A549 (cell line): ENCODE data around the gene ARHGAP44. TPM values are rescaled to one million over a fixed set of nuclear protein-coding genes. Genes with fewer than 3 reads are reported as not detected.
A peak's percentile ranks its signal among the peaks of the same experiment; 100 is the strongest.

Experiments
- ATAC-seq, 2 experiments: fragments of 200-7000 bp in 1 of 2; fragments of >200 bp in 1 of 2; cut with Nextera tagmentation in 1 of 2; cut with Tn5 transposase in 1 of 2; 3 replicates each; pipeline versions ENCODE4 v1.8.0 to v1.9.1; 2018 to 2020; ENCODE audit warnings: mild to moderate bottlenecking in 1 of 2, moderate library complexity in 1 of 2
- CTCF ChIA-PET: fragments of 300-600 bp; sonication (Branson Sonifier 250); formaldehyde crosslinking; extraction: SDS; loops from one replicate; lab custom pipeline; 2021; ENCODE audit warnings: antibody characterized with exemption, inconsistent platforms; lab: Yijun Ruan, JAX
- POLR2A ChIA-PET: fragments of 350-600 bp; formaldehyde crosslinking; extraction: SDS; loops from one replicate; lab custom pipeline; 2021; ENCODE audit warnings: antibody characterized with exemption, inconsistent platforms; lab: Yijun Ruan, JAX
- DNase-seq, 2 experiments: peaks; one replicate each; pipeline versions ENCODE4 v3.0.0 to v3.0.0-alpha.2; 2011 to 2016; ENCODE audit warnings: low read depth in 1 of 2, low spot score in 1 of 2
- FAIRE-seq: peaks from 2 replicates; lab custom pipeline; 2011; peaks lifted over from hg19 to GRCh38; lab: Jason Lieb, UNC
- H3K27ac ChIP-seq, 2 experiments: fragments of >200 bp; sonication (Bioruptor Twin); formaldehyde crosslinking; 3 replicates each; pipeline ENCODE4 v1.5.1; 2016 to 2017
- H3K4me1 ChIP-seq: fragments of >200 bp; sonication (Bioruptor Twin); formaldehyde crosslinking; 3 replicates; pipeline ENCODE4 v1.6.1; 2016
- H3K4me2 ChIP-seq: fragments of >200 bp; sonication (Bioruptor Twin); formaldehyde crosslinking; 3 replicates; pipeline ENCODE4 v1.6.1; 2016
- H3K4me3 ChIP-seq: fragments of >200 bp; sonication (Bioruptor Twin); formaldehyde crosslinking; 3 replicates; pipeline ENCODE4 v1.5.1; 2016
- H3K9me3 ChIP-seq: fragments of >200 bp; sonication (Bioruptor Twin); formaldehyde crosslinking; 3 replicates; pipeline ENCODE4 v1.6.1; 2016
- BHLHE40 ChIP-seq: IDR thresholded peaks from 2 replicates; pipeline ENCODE4 v1.6.1; 2012; ENCODE audit warnings: low read depth, low read length, inconsistent platforms
- CBX2 ChIP-seq: fragments of 200-600 bp; sonication (generic); IDR thresholded peaks from 2 replicates; pipeline ENCODE4 v1.6.1; 2016; ENCODE audit warnings: low read depth, mild to moderate bottlenecking, borderline replicate concordance
- CEBPB ChIP-seq, 2 experiments: fragments of >200 bp in 1 of 2; sonication (Bioruptor Twin) in 1 of 2; formaldehyde crosslinking in 1 of 2; IDR thresholded peaks; 2 replicates each; pipeline ENCODE4 v1.6.1; 2012 to 2016
- EHF ChIP-seq: fragments of 250-450 bp; sonication (Bioruptor Pico); IDR thresholded peaks from 2 replicates; pipeline ENCODE4 v1.5.0; 2020; ENCODE audit warnings: mild to moderate bottlenecking
- EP300 ChIP-seq, 2 experiments: fragments of >200 bp; sonication (Bioruptor Twin); formaldehyde crosslinking; IDR thresholded peaks; 2 replicates in 1 of 2; 3 replicates in 1 of 2; pipeline ENCODE4 v1.6.1; 2016 to 2017
- FOSL2 ChIP-seq, 2 experiments: fragments of 450-650 bp in 1 of 2; fragments of >200 bp in 1 of 2; sonication (Bioruptor Twin) in 1 of 2; formaldehyde crosslinking; IDR thresholded peaks; 2 replicates each; pipeline versions ENCODE4 v1.5.0 to v1.6.1; 2016 to 2020; ENCODE audit warnings: mild to moderate bottlenecking in 1 of 2, moderate library complexity in 1 of 2
- HEYL ChIP-seq: fragments of 250-450 bp; sonication (Bioruptor Pico); IDR thresholded peaks from 2 replicates; pipeline ENCODE4 v1.8.0; 2021; ENCODE audit warnings: mild to moderate bottlenecking, moderate library complexity
- HOXA7 ChIP-seq: fragments of 250-450 bp; sonication (Bioruptor Pico); IDR thresholded peaks from 2 replicates; pipeline ENCODE4 v1.5.0; 2020; ENCODE audit warnings: mild to moderate bottlenecking, moderate library complexity
- HOXB13 ChIP-seq: fragments of 250-450 bp; sonication (Bioruptor Pico); IDR thresholded peaks from 2 replicates; pipeline ENCODE4 v1.5.0; 2020; ENCODE audit warnings: low read depth, mild to moderate bottlenecking, moderate library complexity
- JUNB ChIP-seq: fragments of >200 bp; sonication (Bioruptor Twin); formaldehyde crosslinking; IDR thresholded peaks from 2 replicates; pipeline ENCODE4 v1.6.1; 2016
- KDM1A ChIP-seq: fragments of 200-600 bp; sonication (generic); IDR thresholded peaks from 2 replicates; pipeline ENCODE4 v1.6.1; 2016; ENCODE audit warnings: low read depth, mild to moderate bottlenecking
- KDM5A ChIP-seq: fragments of 200-600 bp; sonication (generic); IDR thresholded peaks from 2 replicates; pipeline ENCODE4 v1.6.1; 2016; ENCODE audit warnings: antibody characterized with exemption, mild to moderate bottlenecking
- MAZ ChIP-seq: fragments of 150-350 bp; IDR thresholded peaks from 2 replicates; pipeline ENCODE4 v1.6.1; 2014; ENCODE audit warnings: antibody characterized with exemption, low read depth, low read length, borderline replicate concordance
- NFE2L2 ChIP-seq: fragments of 150-350 bp; conservative IDR thresholded peaks from 2 replicates; pipeline ENCODE4 v1.6.1; 2014; ENCODE audit warnings: low read length
- NPAS2 ChIP-seq: fragments of 250-450 bp; sonication (Bioruptor Pico); IDR thresholded peaks from 2 replicates; pipeline ENCODE4 v1.8.0; 2022; ENCODE audit warnings: mild to moderate bottlenecking, moderate library complexity, borderline replicate concordance
- RAD21 ChIP-seq, 2 experiments: fragments of >200 bp in 1 of 2; sonication (Bioruptor Twin) in 1 of 2; formaldehyde crosslinking in 1 of 2; IDR thresholded peaks in 1 of 2; conservative IDR thresholded peaks in 1 of 2; 2 replicates in 1 of 2; 3 replicates in 1 of 2; pipeline ENCODE4 v1.6.1; 2012 to 2018; ENCODE audit warnings: inconsistent platforms in 1 of 2
- RFX5 ChIP-seq: fragments of 450-650 bp; IDR thresholded peaks from 2 replicates; pipeline ENCODE4 v1.7.1; 2014; ENCODE audit warnings: antibody characterized with exemption, mild to moderate bottlenecking, moderate library complexity
- RNF2 ChIP-seq: fragments of 200-600 bp; sonication (generic); IDR thresholded peaks from 2 replicates; pipeline ENCODE4 v1.6.1; 2016; ENCODE audit warnings: low read depth, mild to moderate bottlenecking, antibody characterized with exemption, moderate library complexity, borderline replicate concordance
- SMC3 ChIP-seq: fragments of >200 bp; sonication (Bioruptor Twin); formaldehyde crosslinking; IDR thresholded peaks from 3 replicates; pipeline ENCODE4 v1.6.1; 2018; ENCODE audit warnings: inconsistent platforms
- TP53 ChIP-seq: fragments of 250-450 bp; sonication (Bioruptor Pico); IDR thresholded peaks from 2 replicates; pipeline ENCODE4 v1.5.0; 2021; ENCODE audit warnings: mild to moderate bottlenecking, moderate library complexity
- USF2 ChIP-seq: fragments of 450-650 bp; IDR thresholded peaks from 2 replicates; pipeline ENCODE4 v1.6.1; 2014; ENCODE audit warnings: antibody characterized with exemption
- ZC3H11A ChIP-seq: fragments of 450-650 bp; IDR thresholded peaks from 2 replicates; pipeline ENCODE4 v1.6.1; 2014; ENCODE audit warnings: antibody characterized with exemption, mild to moderate bottlenecking
- ZSCAN20 ChIP-seq: fragments of 250-450 bp; sonication (Bioruptor Pico); IDR thresholded peaks from 2 replicates; pipeline ENCODE4 v1.8.0; 2022; ENCODE audit warnings: mild to moderate bottlenecking, moderate library complexity
- WGBS: methylation state at CpG from one replicate; pipeline ENCODE4 v1.1.6; 2017; ENCODE audit errors: missing lambda C conversion rate; 5-methylcytosine and 5-hydroxymethylcytosine counted together
- polyA plus RNA-seq, 4 experiments: library from polyadenylated mRNA; depleted of rRNA in 3 of 4; stranded (reverse); fragments of >200 nt; fragmentation: RNase III in 1 of 4; extraction: RNeasy Plus Mini Kit Qiagen cat#74134 plus additional on column Dnase treatment in 1 of 4; gene quantifications; 2 replicates in 3 of 4; 3 replicates in 1 of 4; pipeline ENCODE4 v1.2.3, GENCODE V29; 2011 to 2017
- TF ChIP-seq, protein P1 (sequence below): fragments of >200 bp; sonication (Bioruptor Twin); formaldehyde crosslinking; IDR thresholded peaks from 2 replicates; pipeline ENCODE4 v1.6.1; 2016
- TF ChIP-seq, protein P2 (sequence below): IDR thresholded peaks from 2 replicates; pipeline ENCODE4 v1.6.1; 2012
- TF ChIP-seq, protein P3 (sequence below): fragments of >200 bp; sonication (Bioruptor Twin); formaldehyde crosslinking; IDR thresholded peaks from 3 replicates; pipeline ENCODE4 v1.6.1; 2016
- TF ChIP-seq, protein P4 (sequence below): fragments of 250-450 bp; sonication (Bioruptor Pico); IDR thresholded peaks from 2 replicates; pipeline ENCODE4 v1.5.0; 2020; ENCODE audit warnings: low read depth, mild to moderate bottlenecking, moderate library complexity

ARHGAP44 gene
- polyA plus RNA-seq, 2 of the 4 experiments (the other 2 are of a cell fraction), result 4.1 to 4.2 TPM

- DNase-seq (no peak), ATAC-seq (no peak), FAIRE-seq (no peak)
- ChIA-PET CTCF (interaction anchor here (0.5 kb wide), 1 partner anchor 64 kb away, joined by 3 read pairs; no protein-coding TSS in a partner anchor), POLR2A (no interaction called here)
- Histone ChIP-seq H3K4me3 (no peak overlapping the region), H3K9me3 (no peaks in the 10 kb centered on the region), H3K4me1 (no peaks in the 10 kb centered on the region), H3K27ac (no peak overlapping the region), H3K4me2 (no peak overlapping the region)
- TF ChIP-seq, protein P1, sequence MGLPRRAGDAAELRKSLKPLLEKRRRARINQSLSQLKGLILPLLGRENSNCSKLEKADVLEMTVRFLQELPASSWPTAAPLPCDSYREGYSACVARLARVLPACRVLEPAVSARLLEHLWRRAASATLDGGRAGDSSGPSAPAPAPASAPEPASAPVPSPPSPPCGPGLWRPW, result no peak
Measured at GRCh38 chr17:12756786-12757185, 32.5 kb upstream of the ARHGAP44 start.

GRCh38 chr17:12759090-12759489 is 30.2 kb upstream of the ARHGAP44 start:
- FAIRE-seq, result no peak
- WGBS, result 65% methylated on average over 2 of the region's 2 CpGs
- CTCF ChIA-PET, result interaction anchor here (0.9 to 1.0 kb wide), 2 partner anchors 17 to 22 kb away, joined by 3 read pairs; no protein-coding TSS in a partner anchor
- H3K4me1 ChIP-seq, result no peaks in the 10 kb centered on the region
- TF ChIP-seq KDM1A, result no peak
- TF ChIP-seq HOXA7, result no peak
- no peak for TF ChIP-seq TP53 (CRISPR knock-in tag)
- TF ChIP-seq KDM5A, result no peak
- TF ChIP-seq RAD21 (conservative IDR thresholded peaks at IDR 0.05 in 1 of 2, IDR thresholded peaks at IDR 0.05 in 1 of 2), result no peak
- TF ChIP-seq BHLHE40, result no peak
- TF ChIP-seq, protein P2, sequence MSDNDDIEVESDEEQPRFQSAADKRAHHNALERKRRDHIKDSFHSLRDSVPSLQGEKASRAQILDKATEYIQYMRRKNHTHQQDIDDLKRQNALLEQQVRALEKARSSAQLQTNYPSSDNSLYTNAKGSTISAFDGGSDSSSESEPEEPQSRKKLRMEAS, result no peak
- TF ChIP-seq ZSCAN20 (CRISPR knock-in tag), result no peak
- TF ChIP-seq USF2, result no peak
- TF ChIP-seq RNF2, result no peak
- TF ChIP-seq, protein P3, sequence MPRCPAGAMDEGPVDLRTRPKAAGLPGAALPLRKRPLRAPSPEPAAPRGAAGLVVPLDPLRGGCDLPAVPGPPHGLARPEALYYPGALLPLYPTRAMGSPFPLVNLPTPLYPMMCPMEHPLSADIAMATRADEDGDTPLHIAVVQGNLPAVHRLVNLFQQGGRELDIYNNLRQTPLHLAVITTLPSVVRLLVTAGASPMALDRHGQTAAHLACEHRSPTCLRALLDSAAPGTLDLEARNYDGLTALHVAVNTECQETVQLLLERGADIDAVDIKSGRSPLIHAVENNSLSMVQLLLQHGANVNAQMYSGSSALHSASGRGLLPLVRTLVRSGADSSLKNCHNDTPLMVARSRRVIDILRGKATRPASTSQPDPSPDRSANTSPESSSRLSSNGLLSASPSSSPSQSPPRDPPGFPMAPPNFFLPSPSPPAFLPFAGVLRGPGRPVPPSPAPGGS, result no peak
- TF ChIP-seq EHF, result no peak
- TF ChIP-seq, all 56 proteins: peak for 0
- Histone ChIP-seq H3K4me2 (no peak overlapping the region), H3K4me3 (no peak overlapping the region), H3K27ac (no peak overlapping the region), H3K9me3 (no peaks in the 10 kb centered on the region)
- DNase-seq (no peak), ATAC-seq (no peak)
- POLR2A ChIA-PET, result no interaction called here

- H3K9me3 ChIP-seq, result no peaks in the 10 kb centered on the region
- H3K4me3 ChIP-seq, result no peak overlapping the region
- H3K4me2 ChIP-seq, result peak overlapping the region; percentile 29; the same call in 1 of the 3 replicates
- H3K4me1 ChIP-seq, result peaks cover 12% of the 10 kb centered on the region
- ChIA-PET CTCF (interaction anchor here (0.6 to 0.9 kb wide), 3 partner anchors 28 to 188 kb away, joined by 3 to 4 read pairs (median 3); no protein-coding TSS in a partner anchor), POLR2A (interaction anchor here (0.5 to 0.6 kb wide), 2 partner anchors 98 to 207 kb away, joined by 3 to 5 read pairs; no protein-coding TSS in a partner anchor)
- H3K27ac ChIP-seq, result no peak overlapping the region
- FAIRE-seq (peak; percentile 28), ATAC-seq (peak; percentile 88 to 91), DNase-seq (peak; percentile 55 to 74)
- WGBS, result 8% methylated on average over 6 of the region's 6 CpGs
- TF ChIP-seq KDM1A, result no peak
- TF ChIP-seq FOSL2 (IDR thresholded peaks at IDR 0.05), result peak; percentile 75
- peak; percentile 86 for TF ChIP-seq FOSL2 (CRISPR knock-in tag; IDR thresholded peaks at IDR 0.05)
- no peak for TF ChIP-seq ZC3H11A
- peak; percentile 41; the same call in 1 of the 2 replicates for TF ChIP-seq JUNB
Measured at GRCh38 chr17:12765548-12765947, 23.8 kb upstream of the ARHGAP44 start.

GRCh38 chr17:12768255-12768654 is 21.0 kb upstream of the ARHGAP44 start:
- no peak for DNase-seq
- peaks cover 12% of the 10 kb centered on the region for H3K4me1 ChIP-seq
- H3K4me2 ChIP-seq, result no peak overlapping the region
- H3K27ac ChIP-seq, result no peak overlapping the region
- WGBS, result 36% methylated on average over 4 of the region's 4 CpGs
- TF ChIP-seq JUNB (no peak), CEBPB (IDR thresholded peaks at IDR 0.05) (no peak), CBX2 (no peak), BHLHE40 (no peak), FOSL2 (IDR thresholded peaks at IDR 0.05) (no peak), FOSL2 (CRISPR knock-in tag; IDR thresholded peaks at IDR 0.05) (no peak), ZSCAN20 (CRISPR knock-in tag) (no peak), NPAS2 (CRISPR knock-in tag) (no peak), SMC3 (no peak), TP53 (CRISPR knock-in tag) (no peak), EHF (no peak), NFE2L2 (no peak), RNF2 (no peak), MAZ (no peak), EP300 (IDR thresholded peaks at IDR 0.05) (no peak), HEYL (CRISPR knock-in tag) (no peak), RFX5 (no peak), HOXB13 (CRISPR knock-in tag) (no peak)
- TF ChIP-seq, protein P4, sequence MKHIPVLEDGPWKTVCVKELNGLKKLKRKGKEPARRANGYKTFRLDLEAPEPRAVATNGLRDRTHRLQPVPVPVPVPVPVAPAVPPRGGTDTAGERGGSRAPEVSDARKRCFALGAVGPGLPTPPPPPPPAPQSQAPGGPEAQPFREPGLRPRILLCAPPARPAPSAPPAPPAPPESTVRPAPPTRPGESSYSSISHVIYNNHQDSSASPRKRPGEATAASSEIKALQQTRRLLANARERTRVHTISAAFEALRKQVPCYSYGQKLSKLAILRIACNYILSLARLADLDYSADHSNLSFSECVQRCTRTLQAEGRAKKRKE (CRISPR knock-in tag), result no peak
- CTCF ChIA-PET, result interaction anchor here (1.2 kb wide), 2 partner anchors 21 to 26 kb away, joined by 3 to 4 read pairs; no protein-coding TSS in a partner anchor
- POLR2A ChIA-PET, result no interaction called here
- no peaks in the 10 kb centered on the region for H3K9me3 ChIP-seq
- no peak for FAIRE-seq
- H3K4me3 ChIP-seq, result no peak overlapping the region
- ATAC-seq, result no peak
